ENCODE results near the gene CARHSP1. TPM values are rescaled to one million over a fixed set of nuclear protein-coding genes. Genes with fewer than 3 reads are reported as not detected.
A peak's percentile ranks its signal among the peaks of the same experiment; 100 is the strongest.
"Not testable (repeated sequence)": the region's sequence is repeated elsewhere in the genome, so short reads cannot be mapped to it uniquely, and the experiment has no call there.

Gene CARHSP1
- polyA plus RNA-seq, 3 donors, result 32.0 to 60.3 (median 52.0) TPM

- Histone ChIP-seq H3K4me1 (ENCODE audit: control insufficient read depth in 1 of 2, insufficient read depth in 2 of 2, low read length in 2 of 2) (peaks cover 19 to 27% of the 10 kb centered on the region in 2 donors), H3K27me3 (ENCODE audit: control insufficient read depth in 2 of 2, insufficient read depth in 2 of 2, low read length in 2 of 2) (no peaks in the 10 kb centered on the region), H4K20me1 (ENCODE audit: insufficient read depth, low read length) (no peaks in the 10 kb centered on the region), H3K4me3 (replicated peaks in 1 of 3; ENCODE audit: low read depth in 2 of 3, low read length in 3 of 3) (no peak overlapping the region), H3K79me2 (ENCODE audit: insufficient read depth, low read length) (no peaks in the 10 kb centered on the region), H3K9ac (ENCODE audit: insufficient read depth, low read length, poor library complexity, severe bottlenecking) (no peak overlapping the region), H3K4me2 (replicated peaks; ENCODE audit: extremely low read depth, low read length, poor library complexity, severe bottlenecking) (no peak overlapping the region), H3K27ac (ENCODE audit: low read depth in 1 of 2, low read length in 2 of 2) (no peak overlapping the region), H2AFZ (ENCODE audit: insufficient read depth, low read depth, low read length, poor library complexity, severe bottlenecking) (no peak overlapping the region), H3K9me3 (replicated peaks in 1 of 2; ENCODE audit: control insufficient read depth in 1 of 2, insufficient read depth in 1 of 2, low read length in 2 of 2) (no peaks in the 10 kb centered on the region), H3K36me3 (replicated peaks in 1 of 2; ENCODE audit: control insufficient read depth in 1 of 2, insufficient read depth in 2 of 2, low read length in 2 of 2) (no peaks in the 10 kb centered on the region)
- no peaks in the 10 kb centered on the region for H3K9me3 Mint-ChIP-seq
- peaks cover 1 to 9% (median 6%) of the 10 kb centered on the region in 3 donors for H3K27me3 Mint-ChIP-seq (ENCODE audit: low read depth in 3 of 3)
- intact Hi-C loops (cut with micrococcal nuclease), result no loop called here
- H3K27ac Mint-ChIP-seq, result no peak overlapping the region
- TF ChIP-seq CTCF (IDR thresholded peaks at IDR 0.05), result no peak
- H3K4me1 Mint-ChIP-seq, result peaks cover 22% of the 10 kb centered on the region
- no peak for DNase-seq
- WGBS (ENCODE audit: insufficient coverage), result 60% methylated on average over 5 of the region's 6 CpGs
- H3K36me3 Mint-ChIP-seq, result no peaks in the 10 kb centered on the region
- H3K4me3 Mint-ChIP-seq, result no peak overlapping the region
Measured at GRCh38 chr16:8874388-8874787, 5.6 kb upstream of the CARHSP1 start.

- H3K36me3 Mint-ChIP-seq; intact Hi-C loops (cut with micrococcal nuclease); H3K4me2 ChIP-seq (replicated peaks; ENCODE audit: extremely low read depth, low read length, poor library complexity, severe bottlenecking); H2AFZ ChIP-seq (ENCODE audit: insufficient read depth, low read depth, low read length, poor library complexity, severe bottlenecking); H3K36me3 ChIP-seq (replicated peaks in 1 of 2; ENCODE audit: control insufficient read depth in 1 of 2, insufficient read depth in 2 of 2, low read length in 2 of 2); H3K9me3 ChIP-seq (replicated peaks in 1 of 2; ENCODE audit: control insufficient read depth in 1 of 2, insufficient read depth in 1 of 2, low read length in 2 of 2); H3K79me2 ChIP-seq (ENCODE audit: insufficient read depth, low read length); H3K4me3 Mint-ChIP-seq; H3K27me3 Mint-ChIP-seq (ENCODE audit: low read depth in 3 of 3); H3K27ac ChIP-seq (ENCODE audit: low read depth in 1 of 2, low read length in 2 of 2); H3K9ac ChIP-seq (ENCODE audit: insufficient read depth, low read length, poor library complexity, severe bottlenecking); H3K27me3 ChIP-seq (ENCODE audit: control insufficient read depth in 2 of 2, insufficient read depth in 2 of 2, low read length in 2 of 2); H3K4me3 ChIP-seq (replicated peaks in 1 of 3; ENCODE audit: low read depth in 2 of 3, low read length in 3 of 3); DNase-seq; H3K27ac Mint-ChIP-seq; H4K20me1 ChIP-seq (ENCODE audit: insufficient read depth, low read length); H3K9me3 Mint-ChIP-seq: not testable (repeated sequence)
- H3K4me1 ChIP-seq (ENCODE audit: control insufficient read depth in 1 of 2, insufficient read depth in 2 of 2, low read length in 2 of 2), result peaks cover 22 to 30% of the 10 kb centered on the region in 2 donors
- peaks cover 25% of the 10 kb centered on the region for H3K4me1 Mint-ChIP-seq
- WGBS (ENCODE audit: insufficient coverage), result 100% methylated on average over 2 of the region's 7 CpGs
- TF ChIP-seq CTCF (IDR thresholded peaks at IDR 0.05), result peak; percentile 23
Measured at GRCh38 chr16:8873866-8874195, 5.0 kb upstream of the CARHSP1 start.
